Panc1 (cell line): Measurements from ENCODE around the gene CRK. TPM values are rescaled to one million over a fixed set of nuclear protein-coding genes. Genes with fewer than 3 reads are reported as not detected.

Source experiments
- ATAC-seq: fragments of 200-7000 bp; cut with Tn5 transposase; 2 replicates; pipeline ENCODE4 v1.9.1; 2020; ENCODE audit warnings: mild to moderate bottlenecking, moderate library complexity
- BruUV-seq: library from RNA; stranded (reverse); fragments of 400-500 nt; replicated peaks from 2 replicates; lab custom pipeline; 2021; lab: Mats Ljungman, UMichigan
- CTCF ChIA-PET: fragments of 300-600 bp; sonication (Branson Sonifier 250); formaldehyde crosslinking; loops from one replicate; lab custom pipeline; 2022; ENCODE audit warnings: antibody characterized with exemption; lab: Charles Lee
- POLR2A ChIA-PET: fragments of 300-600 bp; sonication (Branson Sonifier 250); formaldehyde crosslinking; loops from one replicate; lab custom pipeline; 2022; ENCODE audit warnings: antibody characterized with exemption; lab: Charles Lee
- DNase-seq: peaks from one replicate; pipeline ENCODE4 v3.0.0-alpha.2; 2010; ENCODE audit warnings: low read depth, low spot score
- H3K27ac ChIP-seq: 2 replicates; pipeline ENCODE4 v1.5.1; 2011; ENCODE audit warnings: mild to moderate bottlenecking, low read length, inconsistent platforms
- H3K27me3 ChIP-seq: fragments of 200-500 bp; sonication (Bioruptor generic); 2 replicates; pipeline ENCODE4 v1.6.0; 2014; ENCODE audit warnings: low read length, inconsistent platforms; ENCODE audit not compliant: control insufficient read depth, insufficient read depth
- H3K36me3 ChIP-seq: fragments of 200-500 bp; sonication (Bioruptor generic); 2 replicates; pipeline ENCODE4 v1.5.1; 2014; ENCODE audit warnings: inconsistent platforms, mild to moderate bottlenecking, low read length, moderate library complexity; ENCODE audit not compliant: control insufficient read depth, insufficient read depth
- H3K4me1 ChIP-seq: 2 replicates; pipeline ENCODE4 v1.5.1; 2011; ENCODE audit warnings: inconsistent platforms, mild to moderate bottlenecking, low read length, moderate library complexity; ENCODE audit not compliant: control insufficient read depth, insufficient read depth
- H3K4me3 ChIP-seq, 2 experiments: 2 replicates each; pipeline ENCODE4 v1.5.1; 2011 to 2012; ENCODE audit warnings: low read depth in 2 of 2, low read length in 2 of 2, mild to moderate bottlenecking in 2 of 2, inconsistent platforms in 1 of 2, moderate library complexity in 1 of 2
- H3K9me3 ChIP-seq: fragments of 200-500 bp; sonication (Bioruptor generic); 2 replicates; pipeline ENCODE4 v1.5.1; 2014; ENCODE audit warnings: low read depth, mild to moderate bottlenecking, inconsistent platforms, low read length, moderate library complexity; ENCODE audit not compliant: control insufficient read depth, insufficient read depth
- CTCF ChIP-seq: fragments of 450-650 bp; IDR thresholded peaks from 2 replicates; pipeline ENCODE4 v1.5.1; 2017; ENCODE audit warnings: mild to moderate bottlenecking
- POLR2AphosphoS5 ChIP-seq: IDR thresholded peaks from 2 replicates; pipeline ENCODE4 v1.6.1; 2012; ENCODE audit warnings: mild to moderate bottlenecking, low read depth, low read length, moderate library complexity
- SIN3A ChIP-seq: IDR thresholded peaks from 2 replicates; pipeline ENCODE4 v1.6.1; 2012; ENCODE audit warnings: low read depth, mild to moderate bottlenecking, low read length, moderate library complexity, borderline replicate concordance; ENCODE audit not compliant: insufficient read depth
- TCF7L2 ChIP-seq: IDR thresholded peaks from 2 replicates; pipeline ENCODE4 v1.6.1; 2011; ENCODE audit warnings: mild to moderate bottlenecking, low read depth, low read length, inconsistent platforms
- in situ Hi-C: cut with HindIII; loops from 2 replicates; pipeline ENCODE4 v1.10.0; 2016; ENCODE audit warnings: low sequenced_read_pairs, low pct_unique_long_range_greater_than_20kb
- intact Hi-C: fragments of 100-400 bp; cut with micrococcal nuclease; formaldehyde crosslinking; loops from one replicate; pipeline ENCODE4 v1.10.0; 2022; ENCODE audit not compliant: unreplicated experiment
- total RNA-seq: library from RNA; stranded (reverse); gene quantifications from one replicate; pipeline ENCODE4 v1.2.1, GENCODE V29; 2021; ENCODE audit not compliant: unreplicated experiment
- TF ChIP-seq, protein P1 (sequence below), 2 experiments: IDR thresholded peaks; 2 replicates each; pipeline ENCODE4 v1.6.1; 2011 to 2012; ENCODE audit warnings: low read depth in 2 of 2, control low read depth in 1 of 2, low read length in 1 of 2, mild to moderate bottlenecking in 1 of 2, moderate library complexity in 1 of 2; ENCODE audit not compliant: insufficient read depth in 1 of 2

The CRK gene
- total RNA-seq, 1 experiment from 2014 or later = 67.0 TPM

DNA sequence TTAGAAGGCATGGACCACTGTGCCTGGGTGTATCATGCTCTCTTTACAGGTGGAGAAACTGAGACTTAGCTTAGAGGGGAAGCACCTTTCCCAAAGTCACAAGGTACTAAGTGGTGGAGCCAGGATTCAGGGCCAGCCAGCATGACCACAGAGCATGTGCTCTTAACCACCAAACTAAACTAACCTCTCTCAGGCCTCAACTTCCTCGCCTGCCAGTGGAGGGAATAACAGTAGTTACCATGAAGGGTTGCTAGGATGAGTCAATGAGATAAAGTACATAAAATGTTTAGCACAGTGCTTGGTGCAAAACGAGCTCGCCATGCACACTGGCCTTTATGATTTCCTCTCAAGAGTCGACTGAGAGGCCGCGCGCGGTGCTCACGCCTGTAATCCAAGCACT lies 42.8 kb upstream of the CRK start:
- no peaks in the 10 kb centered on the region for H3K9me3 ChIP-seq
- in situ Hi-C loops = no loop called here
- H3K4me3 ChIP-seq = no peak overlapping the region
- no peaks in the 10 kb centered on the region for H3K27me3 ChIP-seq
- ChIA-PET CTCF (no interaction called here), POLR2A (no interaction called here)
- no TSS peak for BruUV-seq
- no peak for DNase-seq
- TF ChIP-seq POLR2AphosphoS5 (no peak), TCF7L2 (no peak), CTCF (no peak), SIN3A (no peak)
- TF ChIP-seq, protein P1, sequence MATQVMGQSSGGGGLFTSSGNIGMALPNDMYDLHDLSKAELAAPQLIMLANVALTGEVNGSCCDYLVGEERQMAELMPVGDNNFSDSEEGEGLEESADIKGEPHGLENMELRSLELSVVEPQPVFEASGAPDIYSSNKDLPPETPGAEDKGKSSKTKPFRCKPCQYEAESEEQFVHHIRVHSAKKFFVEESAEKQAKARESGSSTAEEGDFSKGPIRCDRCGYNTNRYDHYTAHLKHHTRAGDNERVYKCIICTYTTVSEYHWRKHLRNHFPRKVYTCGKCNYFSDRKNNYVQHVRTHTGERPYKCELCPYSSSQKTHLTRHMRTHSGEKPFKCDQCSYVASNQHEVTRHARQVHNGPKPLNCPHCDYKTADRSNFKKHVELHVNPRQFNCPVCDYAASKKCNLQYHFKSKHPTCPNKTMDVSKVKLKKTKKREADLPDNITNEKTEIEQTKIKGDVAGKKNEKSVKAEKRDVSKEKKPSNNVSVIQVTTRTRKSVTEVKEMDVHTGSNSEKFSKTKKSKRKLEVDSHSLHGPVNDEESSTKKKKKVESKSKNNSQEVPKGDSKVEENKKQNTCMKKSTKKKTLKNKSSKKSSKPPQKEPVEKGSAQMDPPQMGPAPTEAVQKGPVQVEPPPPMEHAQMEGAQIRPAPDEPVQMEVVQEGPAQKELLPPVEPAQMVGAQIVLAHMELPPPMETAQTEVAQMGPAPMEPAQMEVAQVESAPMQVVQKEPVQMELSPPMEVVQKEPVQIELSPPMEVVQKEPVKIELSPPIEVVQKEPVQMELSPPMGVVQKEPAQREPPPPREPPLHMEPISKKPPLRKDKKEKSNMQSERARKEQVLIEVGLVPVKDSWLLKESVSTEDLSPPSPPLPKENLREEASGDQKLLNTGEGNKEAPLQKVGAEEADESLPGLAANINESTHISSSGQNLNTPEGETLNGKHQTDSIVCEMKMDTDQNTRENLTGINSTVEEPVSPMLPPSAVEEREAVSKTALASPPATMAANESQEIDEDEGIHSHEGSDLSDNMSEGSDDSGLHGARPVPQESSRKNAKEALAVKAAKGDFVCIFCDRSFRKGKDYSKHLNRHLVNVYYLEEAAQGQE (IDR thresholded peaks at IDR 0.05; ENCODE audit: insufficient read depth in 1 of 2, low read depth in 2 of 2, low read length in 1 of 2) = no peak
- peaks cover 5% of the 10 kb centered on the region; the same call in 1 of the 2 replicates for H3K4me1 ChIP-seq
- H3K36me3 ChIP-seq = no peaks in the 10 kb centered on the region
- no peak overlapping the region for H3K27ac ChIP-seq
- no peak for ATAC-seq
- intact Hi-C loops = no loop called here

DNA sequence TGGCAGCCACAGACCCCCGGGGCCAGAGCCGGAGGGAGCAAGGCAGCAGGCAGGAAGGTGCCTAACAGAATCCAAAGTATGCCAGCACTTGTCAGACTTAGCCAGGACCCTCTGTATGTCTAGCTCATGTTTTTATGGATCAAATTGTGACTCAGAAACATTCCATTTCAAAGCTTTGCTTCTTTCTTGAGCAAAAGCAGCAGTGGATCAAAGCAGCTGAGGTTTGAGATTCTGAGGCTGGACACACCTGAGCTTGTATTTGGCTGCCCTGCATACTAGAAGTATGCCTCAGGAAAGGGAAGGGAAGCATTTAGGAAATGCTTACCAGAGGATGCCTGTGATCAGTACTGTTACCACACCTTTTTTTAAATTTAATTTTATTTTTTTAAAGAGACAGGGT lies 42.2 kb upstream of the CRK start:
- H3K9me3 ChIP-seq = no peaks in the 10 kb centered on the region
- no peaks in the 10 kb centered on the region for H3K36me3 ChIP-seq
- TSS peak; percentile 71 for BruUV-seq
- POLR2A ChIA-PET = no interaction called here
- TF ChIP-seq POLR2AphosphoS5 = no peak
- no peak for TF ChIP-seq TCF7L2
- no peak for TF ChIP-seq SIN3A
- no peak for TF ChIP-seq CTCF
- TF ChIP-seq, protein P1 (IDR thresholded peaks at IDR 0.05; ENCODE audit: insufficient read depth in 1 of 2, low read depth in 2 of 2, low read length in 1 of 2) = no peak
- CTCF ChIA-PET = no interaction called here
- DNase-seq (no peak), ATAC-seq (no peak)
- H3K27me3 ChIP-seq = no peaks in the 10 kb centered on the region
- no peak overlapping the region for H3K4me3 ChIP-seq
- peaks cover 11% of the 10 kb centered on the region for H3K4me1 ChIP-seq
- intact Hi-C loops (no loop called here), in situ Hi-C loops (no loop called here)
- H3K27ac ChIP-seq = no peak overlapping the region
